Astrocyte of the spinal cord (primary cell): ENCODE data around the gene SS18.

Experiments
- DNase-seq: peaks from one replicate; pipeline ENCODE4 v3.0.0; 2011; ENCODE audit warnings: low read depth, low spot score
- H3K4me3 ChIP-seq: 2 replicates; pipeline ENCODE4 v1.5.1; 2011; ENCODE audit warnings: low read depth, mild to moderate bottlenecking, low read length, moderate library complexity
- in situ Hi-C: cut with HindIII; loops from 2 replicates; pipeline ENCODE4 v1.10.0; 2017; ENCODE audit warnings: low sequenced_read_pairs
- TF ChIP-seq, protein P1 (sequence below): IDR thresholded peaks from 2 replicates; pipeline ENCODE4 v1.5.1; 2012; ENCODE audit warnings: low read depth, mild to moderate bottlenecking, low read length, inconsistent platforms

SS18 gene

DNA sequence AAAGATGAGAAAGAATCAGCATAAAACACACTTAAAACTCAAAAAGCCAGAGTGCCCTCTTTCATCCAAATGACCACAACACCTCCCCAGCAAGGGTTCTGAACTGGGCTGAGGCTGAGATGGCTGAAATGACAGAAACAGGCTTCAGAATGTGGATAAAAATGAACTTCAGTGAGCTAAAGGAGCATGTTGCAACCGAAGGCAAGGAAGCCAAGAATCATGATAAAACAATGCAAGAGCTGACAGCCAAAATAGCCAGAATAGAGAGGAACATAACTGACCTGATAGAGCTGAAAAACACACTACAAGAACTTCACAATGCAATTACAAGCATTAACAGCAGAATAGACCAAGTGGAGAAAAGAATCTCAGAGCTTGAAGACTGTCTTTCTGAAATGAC lies 31.1 kb upstream of the SS18 start:
- no peak overlapping the region for H3K4me3 ChIP-seq
- TF ChIP-seq, protein P1, sequence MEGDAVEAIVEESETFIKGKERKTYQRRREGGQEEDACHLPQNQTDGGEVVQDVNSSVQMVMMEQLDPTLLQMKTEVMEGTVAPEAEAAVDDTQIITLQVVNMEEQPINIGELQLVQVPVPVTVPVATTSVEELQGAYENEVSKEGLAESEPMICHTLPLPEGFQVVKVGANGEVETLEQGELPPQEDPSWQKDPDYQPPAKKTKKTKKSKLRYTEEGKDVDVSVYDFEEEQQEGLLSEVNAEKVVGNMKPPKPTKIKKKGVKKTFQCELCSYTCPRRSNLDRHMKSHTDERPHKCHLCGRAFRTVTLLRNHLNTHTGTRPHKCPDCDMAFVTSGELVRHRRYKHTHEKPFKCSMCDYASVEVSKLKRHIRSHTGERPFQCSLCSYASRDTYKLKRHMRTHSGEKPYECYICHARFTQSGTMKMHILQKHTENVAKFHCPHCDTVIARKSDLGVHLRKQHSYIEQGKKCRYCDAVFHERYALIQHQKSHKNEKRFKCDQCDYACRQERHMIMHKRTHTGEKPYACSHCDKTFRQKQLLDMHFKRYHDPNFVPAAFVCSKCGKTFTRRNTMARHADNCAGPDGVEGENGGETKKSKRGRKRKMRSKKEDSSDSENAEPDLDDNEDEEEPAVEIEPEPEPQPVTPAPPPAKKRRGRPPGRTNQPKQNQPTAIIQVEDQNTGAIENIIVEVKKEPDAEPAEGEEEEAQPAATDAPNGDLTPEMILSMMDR = no peak
- DNase-seq = no peak
- in situ Hi-C loops = no loop called here

DNA sequence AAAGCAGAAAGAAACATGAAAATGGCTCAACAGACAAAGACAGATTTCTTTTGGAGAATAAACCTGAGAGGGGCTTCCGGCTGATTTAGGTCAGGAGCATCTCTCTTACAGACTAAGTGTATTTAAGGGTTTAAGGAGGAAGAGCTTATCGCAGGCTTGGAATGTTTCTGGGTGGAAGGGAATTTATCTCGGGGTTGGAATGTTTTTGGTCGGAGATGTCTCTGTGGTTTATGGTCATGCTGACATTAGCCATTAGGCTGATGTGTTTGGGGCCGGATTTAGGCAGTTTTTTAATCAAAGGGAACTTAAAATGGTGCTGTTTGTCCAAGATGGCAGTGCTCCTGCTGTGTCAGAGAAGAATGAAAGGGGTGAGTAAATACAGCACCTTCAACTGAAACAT lies 28.8 kb upstream of the SS18 start:
- no peak for DNase-seq
- in situ Hi-C loops = no loop called here
- TF ChIP-seq, protein P1 = no peak
- H3K4me3 ChIP-seq = no peak overlapping the region

DNA sequence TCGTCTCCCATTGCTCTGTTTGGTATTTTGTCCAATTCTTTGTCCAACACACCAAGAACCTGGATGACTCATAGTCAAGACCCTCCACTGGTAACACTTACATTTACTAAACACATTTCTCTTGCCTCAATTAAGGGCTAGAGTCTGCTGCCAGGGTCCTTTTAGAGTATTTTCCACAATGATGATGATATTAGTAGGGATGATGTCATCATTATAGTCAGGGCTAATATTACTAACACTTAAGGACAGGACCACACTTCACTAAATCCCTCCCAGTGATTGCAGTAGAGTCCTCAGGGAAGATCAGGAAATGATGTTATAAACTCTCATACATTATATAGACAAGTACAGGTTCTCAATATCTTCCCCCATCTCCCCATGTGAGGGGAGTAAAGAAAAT lies 13.6 kb upstream of the SS18 start:
- in situ Hi-C loops = no loop called here
- H3K4me3 ChIP-seq = no peak overlapping the region
- no peak for DNase-seq
- TF ChIP-seq, protein P1 = no peak

DNA sequence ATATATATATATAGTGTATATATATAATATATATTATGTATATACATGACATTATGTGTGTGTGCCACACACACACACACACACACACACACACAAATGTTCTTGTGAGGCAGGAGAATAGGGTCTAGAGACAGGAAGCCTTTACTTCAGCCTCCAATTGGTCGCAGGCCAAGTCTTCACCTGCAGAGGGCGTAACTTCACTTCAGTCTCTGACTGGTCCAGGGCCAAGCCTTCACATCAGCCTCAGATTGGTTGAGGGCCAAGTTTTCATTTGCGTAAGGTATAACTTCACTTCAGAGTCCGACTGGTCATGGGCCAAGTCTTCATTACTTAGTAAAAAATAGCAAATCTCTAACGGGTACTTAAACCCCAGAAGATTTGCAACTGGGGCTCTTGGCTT lies 13.2 kb upstream of the SS18 start:
- H3K4me3 ChIP-seq = no peak overlapping the region
- DNase-seq = no peak
- TF ChIP-seq, protein P1 = no peak
- in situ Hi-C loops = no loop called here

DNA sequence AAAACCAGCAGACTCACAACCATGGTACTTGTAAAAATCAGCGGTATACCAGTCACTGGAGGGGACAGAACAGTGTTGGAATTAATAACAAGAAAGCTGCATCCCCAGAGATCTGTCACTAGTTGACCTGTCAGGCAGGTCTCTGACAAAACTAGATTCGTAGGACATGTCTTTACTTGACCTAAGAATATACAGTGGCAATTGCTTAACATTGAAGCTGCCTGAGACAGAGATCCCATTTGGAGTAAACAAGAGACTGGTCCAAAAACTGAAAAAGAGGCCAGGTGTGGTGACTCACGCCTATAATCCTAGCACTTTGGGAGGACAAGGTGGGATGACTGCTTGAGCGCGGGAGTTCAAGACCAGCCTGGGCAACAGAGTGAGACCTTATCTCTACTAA lies 7.2 kb upstream of the SS18 start:
- TF ChIP-seq, protein P1 = no peak
- DNase-seq = no peak
- in situ Hi-C loops = no loop called here

DNA sequence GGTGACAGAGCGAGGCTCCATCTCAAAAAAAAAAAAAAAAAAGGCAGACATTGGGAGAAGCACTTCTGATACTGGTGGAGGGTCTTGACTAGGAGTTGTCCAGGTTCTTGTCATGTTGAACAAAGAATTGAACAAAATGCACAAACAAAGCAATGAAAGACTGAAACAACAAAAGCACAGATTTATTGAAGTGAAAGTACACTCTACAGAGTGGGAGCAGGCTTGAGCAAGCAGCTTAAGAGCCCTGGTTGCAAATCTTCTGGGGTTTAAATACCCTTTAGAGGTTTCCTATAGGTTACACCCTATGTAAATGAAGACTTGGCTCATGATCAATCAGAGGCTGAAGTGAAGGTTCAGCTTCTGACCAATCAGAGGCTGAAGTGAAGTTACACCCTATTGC lies 6.4 kb upstream of the SS18 start:
- TF ChIP-seq, protein P1 = no peak
- in situ Hi-C loops = no loop called here
- DNase-seq = no peak
- no peak overlapping the region for H3K4me3 ChIP-seq

More for the DNA sequence above, 7.2 kb upstream of the SS18 start:
- H3K4me3 ChIP-seq = no peak overlapping the region

DNA sequence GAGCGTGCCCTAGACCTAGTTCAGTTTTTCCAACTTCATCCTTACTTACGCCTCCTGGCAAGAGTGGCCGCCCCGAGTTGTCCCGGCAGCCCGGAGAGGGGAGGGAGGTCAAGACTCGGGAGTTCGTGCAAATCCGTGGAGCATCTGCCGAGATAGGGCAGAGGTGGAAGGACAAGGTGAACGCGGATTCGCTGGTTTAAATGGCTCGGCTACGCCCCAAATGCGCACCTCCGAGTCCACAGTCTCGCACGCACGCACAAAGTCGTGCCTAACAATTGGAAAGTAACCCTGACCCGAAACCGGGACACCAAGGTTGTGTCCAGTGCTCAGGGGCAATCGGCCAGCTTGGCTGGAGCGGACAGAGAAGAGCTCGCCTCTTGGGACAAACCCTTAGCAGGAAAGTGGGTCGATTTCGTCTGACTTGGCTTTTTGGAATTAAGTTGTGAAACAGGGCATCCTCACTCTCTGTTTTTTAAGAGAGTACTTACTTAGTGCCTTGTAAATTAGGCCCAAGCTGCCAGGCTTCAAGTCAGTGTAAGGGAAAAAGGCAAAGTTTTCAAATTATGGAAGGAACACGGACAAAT lies 726 bp upstream of the SS18 start:
- TF ChIP-seq, protein P1 = no peak
- DNase-seq = no peak
- in situ Hi-C loops = no loop called here
- peak overlapping the region; percentile 88 for H3K4me3 ChIP-seq
